GM12878 (cell line): ENCODE data around the gene DPAGT1. TPM values are rescaled to one million over a fixed set of nuclear protein-coding genes. Genes with fewer than 3 reads are reported as not detected.

ENCODE experiments used
- ATAC-seq: fragments of 200-7000 bp; cut with Tn5 transposase; 3 replicates; pipeline ENCODE4 v1.9.1; 2020; ENCODE audit warnings: mild to moderate bottlenecking, moderate library complexity
- BruUV-seq: library from RNA; stranded (reverse); fragments of 400-500 nt; replicated peaks from 2 replicates; lab custom pipeline; 2021; lab: Mats Ljungman, UMichigan
- CTCF ChIA-PET: fragments of 300-600 bp; sonication (Branson Sonifier 250); formaldehyde crosslinking; extraction: SDS; loops from one replicate; lab custom pipeline; 2021; ENCODE audit warnings: inconsistent platforms; lab: Yijun Ruan, JAX
- POLR2A ChIA-PET: fragments of 350-600 bp; formaldehyde crosslinking; extraction: SDS; loops from one replicate; lab custom pipeline; 2021; ENCODE audit warnings: inconsistent platforms; lab: Charles Lee
- RAD21 ChIA-PET: fragments of 300-600 bp; sonication (Branson Sonifier 250); formaldehyde crosslinking; loops from one replicate; lab custom pipeline; 2023; ENCODE audit warnings: antibody characterized with exemption; ENCODE audit not compliant: unreplicated experiment; lab: Charles Lee
- SMC1A ChIA-PET: fragments of 300-600 bp; sonication (Branson Sonifier 250); formaldehyde crosslinking; loops from one replicate; lab custom pipeline; 2023; ENCODE audit not compliant: unreplicated experiment, uncharacterized antibody; lab: Charles Lee
- DNase-seq: peaks from one replicate; pipeline ENCODE4 v3.0.0-alpha.2; 2011; ENCODE audit warnings: low read depth, low spot score
- FAIRE-seq: peaks from 3 replicates; lab custom pipeline; 2011; peaks lifted over from hg19 to GRCh38; lab: Jason Lieb, UNC
- H2AFZ ChIP-seq: 2 replicates; pipeline ENCODE4 v1.6.0; 2011; ENCODE audit warnings: low read depth, low read length, control low read depth; ENCODE audit not compliant: control insufficient read depth
- H3K27ac ChIP-seq: 2 replicates; pipeline ENCODE4 v1.5.1; 2011; ENCODE audit warnings: control low read depth; ENCODE audit not compliant: control insufficient read depth, insufficient read depth
- H3K27me3 ChIP-seq, 2 experiments: replicated peaks in 1 of 2; 2 replicates each; pipeline versions ENCODE4 v1.6.0 to v1.6.1; 2011; ENCODE audit warnings: low read length in 1 of 2; ENCODE audit not compliant: control insufficient read depth in 2 of 2, insufficient read depth in 2 of 2
- H3K36me3 ChIP-seq, 2 experiments: 2 replicates each; pipeline ENCODE4 v1.5.1; 2011; ENCODE audit warnings: low read length in 1 of 2; ENCODE audit not compliant: control insufficient read depth in 2 of 2, insufficient read depth in 2 of 2
- H3K4me1 ChIP-seq: 2 replicates; pipeline ENCODE4 v1.6.1; 2011; ENCODE audit warnings: mild to moderate bottlenecking, low read length, moderate library complexity, mixed read lengths; ENCODE audit not compliant: control insufficient read depth, insufficient read depth
- H3K4me2 ChIP-seq: 2 replicates; pipeline ENCODE4 v1.6.0; 2011; ENCODE audit warnings: control low read depth; ENCODE audit not compliant: control insufficient read depth, insufficient read depth
- H3K4me3 ChIP-seq: fragments of 200-600 bp; sonication (generic); 2 replicates; pipeline ENCODE4 v1.5.1; 2016
- H3K79me2 ChIP-seq: 2 replicates; pipeline ENCODE4 v1.6.0; 2011; ENCODE audit warnings: low read length; ENCODE audit not compliant: control insufficient read depth, insufficient read depth
- H3K9ac ChIP-seq: 2 replicates; pipeline ENCODE4 v1.8.0; 2011; ENCODE audit warnings: low read length, control low read depth, mixed read lengths; ENCODE audit not compliant: control insufficient read depth, insufficient read depth
- H3K9me3 ChIP-seq: replicated peaks from 3 replicates; pipeline ENCODE4 v1.5.1; 2011; ENCODE audit warnings: mild to moderate bottlenecking, low read length; ENCODE audit not compliant: control insufficient read depth, insufficient read depth
- H4K20me1 ChIP-seq: 2 replicates; pipeline ENCODE4 v1.6.0; 2011; ENCODE audit not compliant: control insufficient read depth, insufficient read depth
- BHLHE40 ChIP-seq, 2 experiments: fragments of 450-650 bp in 1 of 2; IDR thresholded peaks; 2 replicates each; pipeline ENCODE4 v1.6.1; 2011 to 2017; ENCODE audit warnings: low read depth in 2 of 2, borderline replicate concordance in 1 of 2, improper control_type of control experiment in 1 of 2, low read length in 1 of 2, mild to moderate bottlenecking in 1 of 2
- CEBPB ChIP-seq, 2 experiments: fragments of 150-350 bp in 1 of 2; IDR thresholded peaks; 2 replicates each; pipeline ENCODE4 v1.6.1; 2012 to 2014; ENCODE audit warnings: low read depth in 2 of 2, low read length in 2 of 2, borderline replicate concordance in 1 of 2, inconsistent platforms in 1 of 2
- EGR1 ChIP-seq, 2 experiments: IDR thresholded peaks; 1 replicate in 1 of 2; 2 replicates in 1 of 2; pipeline ENCODE4 v1.6.1; 2011 to 2012; ENCODE audit warnings: low read depth in 2 of 2, low read length in 2 of 2, borderline replicate concordance in 1 of 2, mild to moderate bottlenecking in 1 of 2, moderate library complexity in 1 of 2
- IRF5 ChIP-seq: fragments of 450-650 bp; IDR thresholded peaks from 2 replicates; pipeline ENCODE4 v1.6.1; 2017; ENCODE audit warnings: borderline replicate concordance
- MTA2 ChIP-seq: fragments of 450-650 bp; IDR thresholded peaks from 2 replicates; pipeline ENCODE4 v1.6.1; 2016; ENCODE audit warnings: low read depth, mild to moderate bottlenecking, moderate library complexity
- NFXL1 ChIP-seq: fragments of 450-650 bp; IDR thresholded peaks from 2 replicates; pipeline ENCODE4 v1.6.1; 2017; ENCODE audit warnings: antibody characterized with exemption, mild to moderate bottlenecking, borderline replicate concordance
- RAD21 ChIP-seq: IDR thresholded peaks from 2 replicates; pipeline ENCODE4 v1.6.1; 2011; ENCODE audit warnings: mild to moderate bottlenecking, low read depth, low read length, moderate library complexity; ENCODE audit not compliant: insufficient read depth
- SMC3 ChIP-seq: IDR thresholded peaks from 2 replicates; pipeline ENCODE4 v1.6.1; 2011; ENCODE audit warnings: low read length, improper control_type of control experiment, borderline replicate concordance
- YY1 ChIP-seq: IDR thresholded peaks from 2 replicates; pipeline ENCODE4 v1.6.1; 2011; ENCODE audit warnings: low read depth, mild to moderate bottlenecking, low read length
- WGBS: methylation state at CpG from one replicate; pipeline ENCODE4 v1.1.6; 2016; ENCODE audit warnings: low lambda C conversion rate; ENCODE audit not compliant: insufficient replicate concordance, insufficient coverage; ENCODE audit errors: missing lambda C conversion rate; 5-methylcytosine and 5-hydroxymethylcytosine counted together
- in situ Hi-C: fragments of 300-500 bp; cut with MboI; formaldehyde crosslinking; loops from 9 replicates; pipeline ENCODE4 v1.14.3; 2018; ENCODE audit warnings: mixed read lengths
- intact Hi-C: fragments of 100-400 bp; cut with micrococcal nuclease; formaldehyde crosslinking; loops from one replicate; pipeline ENCODE4 v1.14.2; 2022; ENCODE audit not compliant: unreplicated experiment
- polyA plus RNA-seq, 11 experiments: library from polyadenylated mRNA; depleted of rRNA in 4 of 11; unstranded in 6 of 11; stranded (reverse) in 5 of 11; fragments of >200 nt; fragmentation: Nextera tagmentation in 4 of 11; fragmentation: Illumina TruSeq in 1 of 11; extraction: Ambion mirVana in 4 of 11; extraction: Trizol in 1 of 11; gene quantifications; 1 replicate in 1 of 11; 2 replicates in 10 of 11; pipeline versions ENCODE4 v1.2.1 to v1.2.3, GENCODE V29; 2011 to 2016; ENCODE audit warnings: inconsistent platforms in 2 of 11, missing spikeins in 2 of 11, low read depth in 1 of 11
- total RNA-seq, 4 experiments: library from RNA; depleted of rRNA in 3 of 4; stranded (reverse); fragments of >200 nt in 3 of 4; fragmentation: Illumina TruSeq in 1 of 4; extraction: Trizol in 1 of 4; gene quantifications; 2 replicates each; pipeline versions ENCODE4 v1.2.1 to v1.2.3, GENCODE V29; 2013 to 2021
- TF ChIP-seq, protein P1 (sequence below): IDR thresholded peaks from 2 replicates; pipeline ENCODE4 v1.6.1; 2012; ENCODE audit warnings: low read depth, low read length, improper control_type of control experiment
- TF ChIP-seq, protein P2 (sequence below), 3 experiments: IDR thresholded peaks in 2 of 3; conservative IDR thresholded peaks in 1 of 3; 2 replicates each; pipeline ENCODE4 v1.5.1; 2011; ENCODE audit warnings: low read depth in 3 of 3, low read length in 3 of 3, mild to moderate bottlenecking in 3 of 3, control low read depth in 2 of 3, moderate library complexity in 2 of 3, inconsistent platforms in 1 of 3, mixed read lengths in 1 of 3; ENCODE audit not compliant: control insufficient read depth in 2 of 3, insufficient read depth in 1 of 3; ENCODE audit errors: extremely low read depth in 1 of 3

The DPAGT1 gene
- total and polyA plus RNA-seq, 10 of the 15 experiments (the other 5 are each of a cell fraction or from before 2014, with no cell fraction given), result 20.5 to 95.6 (median 54.3) TPM

GRCh38 chr11:119145551-119145950 is 43.9 kb upstream of the DPAGT1 start (continued):
- no peak for TF ChIP-seq IRF5
- TF ChIP-seq BHLHE40 (IDR thresholded peaks at IDR 0.05; ENCODE audit: borderline replicate concordance in 1 of 2, low read depth in 2 of 2, low read length in 1 of 2), result no peak
- TF ChIP-seq NFXL1, result no peak

DNA sequence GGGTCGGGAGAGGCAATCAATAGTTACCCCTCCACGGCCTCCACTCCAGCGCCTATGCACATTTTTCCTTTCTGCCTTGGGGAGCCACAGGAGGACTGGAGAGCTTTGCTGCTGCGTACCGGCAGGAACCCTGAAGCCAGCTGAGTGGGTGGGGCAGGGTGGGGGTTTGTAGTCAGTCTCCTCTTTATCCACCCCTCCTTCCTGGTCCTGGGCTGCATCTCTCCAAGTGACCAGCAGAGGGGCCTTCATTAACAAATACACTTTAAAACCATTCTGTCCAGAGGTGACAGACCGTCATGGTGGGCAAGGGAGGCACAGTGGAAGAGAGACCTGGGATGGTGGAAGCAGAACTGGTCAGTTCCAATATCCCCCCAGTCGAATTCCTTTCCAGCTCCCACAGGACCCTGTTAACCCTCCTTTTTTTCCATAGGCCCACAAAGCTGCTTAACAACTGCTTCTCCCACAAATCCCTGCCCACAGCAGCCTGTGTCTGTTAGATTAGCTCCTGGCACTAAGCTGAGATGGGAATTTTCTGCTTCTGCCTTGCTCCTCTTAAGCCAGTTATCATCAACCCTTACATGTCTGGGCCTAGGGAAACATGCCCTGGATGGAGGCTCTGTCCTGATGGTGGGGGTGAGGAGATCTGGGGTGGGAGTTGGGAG is 43.3 kb upstream of the DPAGT1 start:
- ChIA-PET RAD21 (interaction anchor here (1.0 kb wide), 1 partner anchor 178 kb away, joined by 3 read pairs; no protein-coding TSS in a partner anchor), CTCF (interaction anchor here (1.0 to 1.8 kb wide), 6 partner anchors 10 to 179 kb away, joined by 3 to 7 read pairs (median 4); partner anchors contain the start of gene C2CD2L), SMC1A (interaction anchor here (1.2 to 1.5 kb wide), 3 partner anchors 23 to 52 kb away, joined by 3 to 9 read pairs (median 3); no protein-coding TSS in a partner anchor), POLR2A (interaction anchor here (0.5 kb wide), 1 partner anchor 1786 kb away, joined by 4 read pairs; no protein-coding TSS in a partner anchor)
- ATAC-seq, result peak; percentile 97
- no peaks in the 10 kb centered on the region for H3K36me3 ChIP-seq
- no peak overlapping the region for H2AFZ ChIP-seq
- H3K9me3 ChIP-seq, result no peaks in the 10 kb centered on the region
- H3K4me2 ChIP-seq, result no peak overlapping the region
- in situ Hi-C loops (no loop called here), intact Hi-C loops (loop anchor here (1.0 to 5.0 kb wide), 3 partner anchors 38 to 177 kb away; partner anchors contain the start of gene C2CD2L)
- H4K20me1 ChIP-seq, result no peaks in the 10 kb centered on the region
- no TSS peak for BruUV-seq
- no peaks in the 10 kb centered on the region for H3K79me2 ChIP-seq
- H3K4me1 ChIP-seq, result no peaks in the 10 kb centered on the region
- H3K4me3 ChIP-seq, result no peak overlapping the region
- H3K27me3 ChIP-seq, result peaks cover 2 to 10% of the 10 kb centered on the region in 2 experiments; a peak in 3 of 4 replicates
- no peak overlapping the region for H3K27ac ChIP-seq
- H3K9ac ChIP-seq, result no peak overlapping the region
- WGBS, result 36% methylated on average over 7 of the region's 7 CpGs
- TF ChIP-seq CEBPB (IDR thresholded peaks at IDR 0.05; ENCODE audit: borderline replicate concordance in 1 of 2, low read depth in 2 of 2, low read length in 2 of 2), result no peak
- TF ChIP-seq MTA2, result no peak
- TF ChIP-seq YY1, result peak; percentile 33; the same call in 1 of the 2 replicates
- TF ChIP-seq, protein P1, sequence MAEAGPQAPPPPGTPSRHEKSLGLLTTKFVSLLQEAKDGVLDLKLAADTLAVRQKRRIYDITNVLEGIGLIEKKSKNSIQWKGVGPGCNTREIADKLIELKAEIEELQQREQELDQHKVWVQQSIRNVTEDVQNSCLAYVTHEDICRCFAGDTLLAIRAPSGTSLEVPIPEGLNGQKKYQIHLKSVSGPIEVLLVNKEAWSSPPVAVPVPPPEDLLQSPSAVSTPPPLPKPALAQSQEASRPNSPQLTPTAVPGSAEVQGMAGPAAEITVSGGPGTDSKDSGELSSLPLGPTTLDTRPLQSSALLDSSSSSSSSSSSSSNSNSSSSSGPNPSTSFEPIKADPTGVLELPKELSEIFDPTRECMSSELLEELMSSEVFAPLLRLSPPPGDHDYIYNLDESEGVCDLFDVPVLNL, result no peak
- TF ChIP-seq, protein P2, sequence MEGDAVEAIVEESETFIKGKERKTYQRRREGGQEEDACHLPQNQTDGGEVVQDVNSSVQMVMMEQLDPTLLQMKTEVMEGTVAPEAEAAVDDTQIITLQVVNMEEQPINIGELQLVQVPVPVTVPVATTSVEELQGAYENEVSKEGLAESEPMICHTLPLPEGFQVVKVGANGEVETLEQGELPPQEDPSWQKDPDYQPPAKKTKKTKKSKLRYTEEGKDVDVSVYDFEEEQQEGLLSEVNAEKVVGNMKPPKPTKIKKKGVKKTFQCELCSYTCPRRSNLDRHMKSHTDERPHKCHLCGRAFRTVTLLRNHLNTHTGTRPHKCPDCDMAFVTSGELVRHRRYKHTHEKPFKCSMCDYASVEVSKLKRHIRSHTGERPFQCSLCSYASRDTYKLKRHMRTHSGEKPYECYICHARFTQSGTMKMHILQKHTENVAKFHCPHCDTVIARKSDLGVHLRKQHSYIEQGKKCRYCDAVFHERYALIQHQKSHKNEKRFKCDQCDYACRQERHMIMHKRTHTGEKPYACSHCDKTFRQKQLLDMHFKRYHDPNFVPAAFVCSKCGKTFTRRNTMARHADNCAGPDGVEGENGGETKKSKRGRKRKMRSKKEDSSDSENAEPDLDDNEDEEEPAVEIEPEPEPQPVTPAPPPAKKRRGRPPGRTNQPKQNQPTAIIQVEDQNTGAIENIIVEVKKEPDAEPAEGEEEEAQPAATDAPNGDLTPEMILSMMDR (IDR thresholded peaks at IDR 0.05 in 2 of 3, conservative IDR thresholded peaks at IDR 0.05 in 1 of 3; ENCODE audit: control insufficient read depth in 2 of 3, extremely low read depth in 1 of 3, insufficient read depth in 1 of 3, low read depth in 3 of 3, low read length in 3 of 3), result peak; percentile 50 to 71 (median 67)
- peak; percentile 60 for TF ChIP-seq SMC3
- no peak for TF ChIP-seq EGR1 (IDR thresholded peaks at IDR 0.05; ENCODE audit: borderline replicate concordance in 1 of 2, low read depth in 2 of 2, low read length in 2 of 2)
- TF ChIP-seq RAD21, result peak; percentile 52
- FAIRE-seq, result no peak
- no peak for DNase-seq
